IMR-90 (cell line): ENCODE data around the gene MEF2C. TPM values are rescaled to one million over a fixed set of nuclear protein-coding genes. Genes with fewer than 3 reads are reported as not detected.

ENCODE experiments used
- ATAC-seq: fragments of 200-7000 bp; cut with Tn5 transposase; 2 replicates; pipeline ENCODE4 v1.9.1; 2020; ENCODE audit warnings: low read depth, mild to moderate bottlenecking, moderate library complexity
- BruUV-seq: library from RNA; stranded (reverse); fragments of 400-500 nt; replicated peaks from 2 replicates; lab custom pipeline; 2021; lab: Mats Ljungman, UMichigan
- CTCF ChIA-PET: fragments of 300-600 bp; formaldehyde crosslinking; extraction: SDS; loops from one replicate; lab custom pipeline; 2021; ENCODE audit warnings: antibody characterized with exemption; lab: Yijun Ruan, JAX
- POLR2A ChIA-PET: fragments of 300-600 bp; sonication (Branson Sonifier 250); formaldehyde crosslinking; loops from one replicate; lab custom pipeline; 2022; ENCODE audit warnings: antibody characterized with exemption; ENCODE audit not compliant: unreplicated experiment; lab: Charles Lee
- DNase-seq: peaks from one replicate; pipeline ENCODE4 v3.0.0; 2013
- H2AFZ ChIP-seq: replicated peaks from 2 replicates; pipeline ENCODE3; 2013; ENCODE audit warnings: low read length, mild to moderate bottlenecking; ENCODE audit not compliant: poor library complexity
- H2AK5ac ChIP-seq: 2 replicates; pipeline ENCODE4 v1.6.1; 2013; ENCODE audit warnings: low read depth, low read length, inconsistent platforms
- H2AK9ac ChIP-seq: replicated peaks from 2 replicates; pipeline ENCODE3; 2013; ENCODE audit warnings: mild to moderate bottlenecking, low read depth, low read length, moderate library complexity; ENCODE audit not compliant: poor library complexity
- H2BK120ac ChIP-seq: 2 replicates; pipeline ENCODE4 v1.6.1; 2013; ENCODE audit warnings: low read depth, low read length, inconsistent platforms
- H2BK15ac ChIP-seq: 3 replicates; pipeline ENCODE4 v1.6.1; 2013; ENCODE audit warnings: low read depth, low read length, inconsistent platforms
- H2BK20ac ChIP-seq: 2 replicates; pipeline ENCODE4 v1.6.1; 2013; ENCODE audit warnings: low read depth, mild to moderate bottlenecking, inconsistent platforms, low read length, moderate library complexity
- H2BK5ac ChIP-seq: 2 replicates; pipeline ENCODE4 v1.6.1; 2013; ENCODE audit warnings: mild to moderate bottlenecking, low read depth, low read length, inconsistent platforms; ENCODE audit not compliant: poor library complexity, severe bottlenecking
- H3K14ac ChIP-seq: replicated peaks from 2 replicates; pipeline ENCODE4 v1.6.1; 2013; ENCODE audit warnings: low read depth, low read length, inconsistent platforms
- H3K18ac ChIP-seq: 2 replicates; pipeline ENCODE4 v1.6.1; 2013; ENCODE audit warnings: low read depth, low read length, control low read depth
- H3K23ac ChIP-seq: 2 replicates; pipeline ENCODE4 v1.6.1; 2013; ENCODE audit warnings: low read depth, low read length, inconsistent platforms
- H3K27ac ChIP-seq: 2 replicates; pipeline ENCODE4 v1.5.1; 2013; ENCODE audit warnings: mild to moderate bottlenecking, control low read depth, low read length; ENCODE audit not compliant: insufficient read depth
- H3K27me3 ChIP-seq: 2 replicates; pipeline ENCODE4 v1.6.1; 2013; ENCODE audit warnings: low read length; ENCODE audit not compliant: control insufficient read depth, insufficient read depth
- H3K36me3 ChIP-seq: 2 replicates; pipeline ENCODE4 v1.6.1; 2013; ENCODE audit warnings: low read length, mixed read lengths; ENCODE audit not compliant: control insufficient read depth, insufficient read depth
- H3K4ac ChIP-seq: 2 replicates; pipeline ENCODE4 v1.6.1; 2013; ENCODE audit warnings: low read depth, low read length, inconsistent platforms
- H3K4me1 ChIP-seq: 2 replicates; pipeline ENCODE4 v1.6.1; 2013; ENCODE audit warnings: low read length, mixed read lengths; ENCODE audit not compliant: control insufficient read depth, insufficient read depth
- H3K4me2 ChIP-seq: 2 replicates; pipeline ENCODE4 v1.6.1; 2013; ENCODE audit warnings: low read depth, mild to moderate bottlenecking, control low read depth, low read length, moderate library complexity
- H3K4me3 ChIP-seq: 2 replicates; pipeline ENCODE4 v1.5.1; 2013; ENCODE audit warnings: low read depth, mild to moderate bottlenecking, control low read depth, low read length, moderate library complexity; ENCODE audit not compliant: insufficient read depth
- H3K56ac ChIP-seq: 2 replicates; pipeline ENCODE4 v1.6.1; 2013; ENCODE audit warnings: low read length, inconsistent platforms; ENCODE audit not compliant: insufficient read depth; ENCODE audit errors: extremely low read depth
- H3K79me1 ChIP-seq, 2 experiments: 2 replicates each; pipeline ENCODE4 v1.6.1; 2013; ENCODE audit warnings: low read length in 2 of 2, inconsistent platforms in 1 of 2, low read depth in 1 of 2
- H3K9ac ChIP-seq: 2 replicates; pipeline ENCODE4 v1.6.1; 2013; ENCODE audit warnings: low read depth, low read length, control low read depth
- H3K9me1 ChIP-seq: 2 replicates; pipeline ENCODE4 v1.6.1; 2013; ENCODE audit warnings: low read length, inconsistent platforms; ENCODE audit not compliant: insufficient read depth
- H3K9me3 ChIP-seq: 2 replicates; pipeline ENCODE4 v1.6.1; 2013; ENCODE audit warnings: low read length; ENCODE audit not compliant: control insufficient read depth, insufficient read depth
- H4K20me1 ChIP-seq: 2 replicates; pipeline ENCODE4 v1.6.1; 2013; ENCODE audit warnings: low read length, inconsistent platforms; ENCODE audit not compliant: insufficient read depth
- H4K5ac ChIP-seq: 2 replicates; pipeline ENCODE4 v1.6.1; 2013; ENCODE audit warnings: mild to moderate bottlenecking, low read depth, low read length, control low read depth
- H4K8ac ChIP-seq, 2 experiments: 2 replicates each; pipeline ENCODE4 v1.6.1; 2013; ENCODE audit warnings: low read depth in 2 of 2, low read length in 2 of 2, control low read depth in 1 of 2, inconsistent platforms in 1 of 2
- H4K91ac ChIP-seq: 2 replicates; pipeline ENCODE4 v1.6.1; 2013; ENCODE audit warnings: low read depth, low read length, inconsistent platforms; ENCODE audit not compliant: insufficient read depth
- BHLHE40 ChIP-seq: fragments of 150-350 bp; IDR thresholded peaks from 2 replicates; pipeline ENCODE4 v1.6.1; 2016; ENCODE audit warnings: mild to moderate bottlenecking, low read depth, low read length
- CEBPB ChIP-seq: IDR thresholded peaks from 2 replicates; pipeline ENCODE4 v1.6.1; 2012; ENCODE audit warnings: low read depth, low read length, improper control_type of control experiment
- CHD1 ChIP-seq: IDR thresholded peaks from 2 replicates; pipeline ENCODE4 v1.6.1; 2012; ENCODE audit warnings: low read depth, low read length, improper control_type of control experiment
- FOS ChIP-seq: fragments of 150-350 bp; IDR thresholded peaks from 2 replicates; pipeline ENCODE4 v1.6.1; 2016; ENCODE audit warnings: low read depth, low read length
- MAFK ChIP-seq: IDR thresholded peaks from 2 replicates; pipeline ENCODE4 v1.6.1; 2012; ENCODE audit warnings: low read depth, low read length, improper control_type of control experiment
- MAZ ChIP-seq: IDR thresholded peaks from 2 replicates; pipeline ENCODE4 v1.6.1; 2012; ENCODE audit warnings: low read depth, mild to moderate bottlenecking, low read length, improper control_type of control experiment, moderate library complexity, borderline replicate concordance
- MXI1 ChIP-seq: IDR thresholded peaks from 2 replicates; pipeline ENCODE4 v1.6.1; 2012; ENCODE audit warnings: low read depth, mild to moderate bottlenecking, low read length, moderate library complexity, borderline replicate concordance
- NFE2L2 ChIP-seq: fragments of 150-350 bp; IDR thresholded peaks from 2 replicates; pipeline ENCODE4 v1.6.1; 2016; ENCODE audit warnings: low read depth, mild to moderate bottlenecking, low read length
- POLR2A ChIP-seq: IDR thresholded peaks from 2 replicates; pipeline ENCODE4 v1.6.1; 2012; ENCODE audit warnings: mild to moderate bottlenecking, low read depth, low read length
- RAD21 ChIP-seq: IDR thresholded peaks from 2 replicates; pipeline ENCODE4 v1.6.1; 2012; ENCODE audit warnings: low read length, improper control_type of control experiment
- RCOR1 ChIP-seq: IDR thresholded peaks from 2 replicates; pipeline ENCODE4 v1.6.1; 2012; ENCODE audit warnings: mild to moderate bottlenecking, low read length, improper control_type of control experiment; ENCODE audit not compliant: insufficient replicate concordance
- RFX5 ChIP-seq: IDR thresholded peaks from 2 replicates; pipeline ENCODE4 v1.8.0; 2012; ENCODE audit warnings: low read depth, mild to moderate bottlenecking, low read length, moderate library complexity
- SMC3 ChIP-seq: fragments of 150-350 bp; IDR thresholded peaks from 2 replicates; pipeline ENCODE4 v1.6.1; 2016; ENCODE audit warnings: low read depth, mild to moderate bottlenecking, antibody characterized with exemption, low read length, moderate library complexity
- WGBS, 2 experiments: methylation state at CpG; one replicate each; pipeline versions ENCODE4 v1.1.5 to v1.1.7; 2013; ENCODE audit warnings: missing lambda C conversion rate in 2 of 2; ENCODE audit not compliant: insufficient read length in 1 of 2; ENCODE audit errors: extremely low coverage in 2 of 2; 5-methylcytosine and 5-hydroxymethylcytosine counted together
- dilution Hi-C: fragments of 300-500 bp; cut with HindIII; formaldehyde crosslinking; loops from one replicate; pipeline ENCODE4 v1.14.3; 2018; ENCODE audit warnings: low sequenced_read_pairs; ENCODE audit not compliant: unreplicated experiment
- in situ Hi-C: fragments of 300-500 bp; cut with MboI; formaldehyde crosslinking; loops from 3 replicates; pipeline ENCODE4 v1.14.3; 2019; ENCODE audit warnings: low sequenced_read_pairs, inconsistent platforms, mixed read lengths
- intact Hi-C: fragments of 100-400 bp; cut with micrococcal nuclease; formaldehyde crosslinking; loops from 2 replicates; pipeline ENCODE4 v1.10.0; 2022
- polyA plus RNA-seq, 3 experiments: library from polyadenylated mRNA; depleted of rRNA; stranded (reverse); fragments of >200 nt; gene quantifications; 2 replicates each; pipeline ENCODE4 v1.2.3, GENCODE V29; 2012; ENCODE audit warnings: low replicate concordance in 1 of 3
- total RNA-seq: library from RNA; depleted of rRNA; stranded (reverse); fragments of >200 nt; gene quantifications from 2 replicates; pipeline ENCODE4 v1.2.3, GENCODE V29; 2012
- TF ChIP-seq, protein P1 (sequence below): conservative IDR thresholded peaks from 2 replicates; pipeline ENCODE4 v1.5.1; 2012; ENCODE audit warnings: mild to moderate bottlenecking, low read depth, low read length, improper control_type of control experiment
- TF ChIP-seq, protein P2 (sequence below): fragments of 150-350 bp; IDR thresholded peaks from 2 replicates; pipeline ENCODE4 v1.6.1; 2017; ENCODE audit warnings: mild to moderate bottlenecking, antibody characterized with exemption, low read length, low read depth
- TF ChIP-seq, protein P3 (sequence below): fragments of 150-350 bp; IDR thresholded peaks from 2 replicates; pipeline ENCODE4 v1.6.1; 2016; ENCODE audit warnings: low read depth, mild to moderate bottlenecking, low read length, moderate library complexity, borderline replicate concordance

Gene MEF2C
- total and polyA plus RNA-seq, 2 of the 4 experiments (the other 2 are of a cell fraction), result 1.5 to 6.8 TPM

DNA sequence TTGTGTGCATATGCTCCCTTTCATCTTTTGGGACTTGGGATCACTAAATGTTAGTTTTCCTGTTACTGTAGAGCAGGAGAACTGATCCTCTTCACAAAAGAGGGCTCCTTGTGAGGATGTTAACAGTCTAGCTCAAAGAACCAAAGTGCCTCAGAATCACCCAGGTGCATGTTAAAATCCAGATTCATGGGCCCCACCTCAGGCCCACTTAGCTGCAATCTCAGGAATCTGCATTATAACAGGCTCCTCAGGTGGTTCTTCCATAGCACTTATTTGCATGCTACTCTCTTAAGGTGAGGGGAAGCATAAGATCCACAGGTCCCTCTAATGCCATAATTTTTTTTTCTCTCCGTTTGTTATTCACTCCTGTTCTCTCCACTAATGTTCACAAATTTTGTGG is 14.8 kb upstream of the MEF2C start:
- Histone ChIP-seq H3K4me2 (no peak overlapping the region), H3K36me3 (no peaks in the 10 kb centered on the region), H3K4ac (no peak overlapping the region), H3K9me3 (no peaks in the 10 kb centered on the region), H3K18ac (no peak overlapping the region), H3K9me1 (no peaks in the 10 kb centered on the region), H4K91ac (no peak overlapping the region), H2BK15ac (no peak overlapping the region), H3K23ac (no peak overlapping the region), H3K4me1 (no peaks in the 10 kb centered on the region), H2AK5ac (no peak overlapping the region), H2AK9ac (no peak overlapping the region), H3K79me1 (no peaks in the 10 kb centered on the region), H3K56ac (no peak overlapping the region), H3K14ac (no peak overlapping the region), H3K27ac (no peak overlapping the region), H3K4me3 (no peak overlapping the region), H4K20me1 (no peaks in the 10 kb centered on the region), H2AFZ (no peak overlapping the region), H4K5ac (no peak overlapping the region), H2BK5ac (no peak overlapping the region), H4K8ac (no peak overlapping the region), H2BK120ac (no peak overlapping the region), H3K9ac (no peak overlapping the region), H3K27me3 (no peaks in the 10 kb centered on the region), H2BK20ac (no peak overlapping the region)
- dilution Hi-C loops, result no loop called here
- POLR2A ChIA-PET, result no interaction called here
- no CpG with 5 or more reads among the region's 1 CpG for WGBS, 2 experiments
- no TSS peak for BruUV-seq
- intact Hi-C loops, result no loop called here
- CTCF ChIA-PET, result no interaction called here
- DNase-seq, result no peak
- TF ChIP-seq RFX5 (no peak), CEBPB (no peak), SMC3 (no peak), MAFK (no peak), RCOR1 (no peak), RAD21 (no peak), NFE2L2 (no peak), BHLHE40 (no peak), POLR2A (no peak), CHD1 (no peak), FOS (no peak), MAZ (no peak), MXI1 (no peak)
- TF ChIP-seq, protein P1, sequence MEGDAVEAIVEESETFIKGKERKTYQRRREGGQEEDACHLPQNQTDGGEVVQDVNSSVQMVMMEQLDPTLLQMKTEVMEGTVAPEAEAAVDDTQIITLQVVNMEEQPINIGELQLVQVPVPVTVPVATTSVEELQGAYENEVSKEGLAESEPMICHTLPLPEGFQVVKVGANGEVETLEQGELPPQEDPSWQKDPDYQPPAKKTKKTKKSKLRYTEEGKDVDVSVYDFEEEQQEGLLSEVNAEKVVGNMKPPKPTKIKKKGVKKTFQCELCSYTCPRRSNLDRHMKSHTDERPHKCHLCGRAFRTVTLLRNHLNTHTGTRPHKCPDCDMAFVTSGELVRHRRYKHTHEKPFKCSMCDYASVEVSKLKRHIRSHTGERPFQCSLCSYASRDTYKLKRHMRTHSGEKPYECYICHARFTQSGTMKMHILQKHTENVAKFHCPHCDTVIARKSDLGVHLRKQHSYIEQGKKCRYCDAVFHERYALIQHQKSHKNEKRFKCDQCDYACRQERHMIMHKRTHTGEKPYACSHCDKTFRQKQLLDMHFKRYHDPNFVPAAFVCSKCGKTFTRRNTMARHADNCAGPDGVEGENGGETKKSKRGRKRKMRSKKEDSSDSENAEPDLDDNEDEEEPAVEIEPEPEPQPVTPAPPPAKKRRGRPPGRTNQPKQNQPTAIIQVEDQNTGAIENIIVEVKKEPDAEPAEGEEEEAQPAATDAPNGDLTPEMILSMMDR, result no peak
- TF ChIP-seq, protein P2, sequence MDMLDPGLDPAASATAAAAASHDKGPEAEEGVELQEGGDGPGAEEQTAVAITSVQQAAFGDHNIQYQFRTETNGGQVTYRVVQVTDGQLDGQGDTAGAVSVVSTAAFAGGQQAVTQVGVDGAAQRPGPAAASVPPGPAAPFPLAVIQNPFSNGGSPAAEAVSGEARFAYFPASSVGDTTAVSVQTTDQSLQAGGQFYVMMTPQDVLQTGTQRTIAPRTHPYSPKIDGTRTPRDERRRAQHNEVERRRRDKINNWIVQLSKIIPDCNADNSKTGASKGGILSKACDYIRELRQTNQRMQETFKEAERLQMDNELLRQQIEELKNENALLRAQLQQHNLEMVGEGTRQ, result no peak
- TF ChIP-seq, protein P3, sequence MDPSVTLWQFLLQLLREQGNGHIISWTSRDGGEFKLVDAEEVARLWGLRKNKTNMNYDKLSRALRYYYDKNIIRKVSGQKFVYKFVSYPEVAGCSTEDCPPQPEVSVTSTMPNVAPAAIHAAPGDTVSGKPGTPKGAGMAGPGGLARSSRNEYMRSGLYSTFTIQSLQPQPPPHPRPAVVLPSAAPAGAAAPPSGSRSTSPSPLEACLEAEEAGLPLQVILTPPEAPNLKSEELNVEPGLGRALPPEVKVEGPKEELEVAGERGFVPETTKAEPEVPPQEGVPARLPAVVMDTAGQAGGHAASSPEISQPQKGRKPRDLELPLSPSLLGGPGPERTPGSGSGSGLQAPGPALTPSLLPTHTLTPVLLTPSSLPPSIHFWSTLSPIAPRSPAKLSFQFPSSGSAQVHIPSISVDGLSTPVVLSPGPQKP, result no peak
- in situ Hi-C loops, result no loop called here
- no peak for ATAC-seq
